Left lung (tissue), 10 donors: ENCODE measurements around the gene ZDHHC12. TPM values are rescaled to one million over a fixed set of nuclear protein-coding genes. Genes with fewer than 3 reads are reported as not detected.
"Not testable (repeated sequence)": the region's sequence is repeated elsewhere in the genome, so short reads cannot be mapped to it uniquely, and the experiment has no call there.

ENCODE experiments used
- ATAC-seq: fragments of 200-7000 bp; cut with Tn5 transposase; one replicate; pipeline ENCODE4 v1.9.1; 2020; ENCODE audit warnings: moderate library complexity
- DNase-seq, 4 donors: peaks; one replicate each; pipeline ENCODE4 v3.0.0-alpha.2; 2013 to 2020
- H3K27ac ChIP-seq, 2 donors: fragments of 200-600 bp; sonication (generic) in 1 of 2; one replicate each; pipeline versions ENCODE4 v1.5.0 to v1.8.0; 2020 to 2021
- H3K27me3 ChIP-seq, 2 donors: fragments of 200-600 bp; sonication (generic) in 1 of 2; one replicate each; pipeline versions ENCODE4 v1.5.0 to v1.8.0; 2020 to 2021
- H3K36me3 ChIP-seq, 2 donors: fragments of 200-600 bp; sonication (generic) in 1 of 2; one replicate each; pipeline versions ENCODE4 v1.5.0 to v1.8.0; 2020 to 2021
- H3K4me1 ChIP-seq, 2 donors: fragments of 200-600 bp; one replicate each; pipeline ENCODE4 v1.8.0; 2021
- H3K4me3 ChIP-seq, 2 donors: fragments of 200-600 bp; sonication (generic) in 1 of 2; one replicate each; pipeline versions ENCODE4 v1.5.0 to v1.8.0; 2020 to 2021; ENCODE audit warnings: mild to moderate bottlenecking in 1 of 2
- H3K9me3 ChIP-seq, 2 donors: fragments of 200-600 bp; sonication (generic) in 1 of 2; one replicate each; pipeline versions ENCODE4 v1.5.0 to v1.8.0; 2020 to 2021
- CTCF ChIP-seq, 2 donors: fragments of 200-600 bp; sonication (generic) in 1 of 2; IDR thresholded peaks; one replicate each; pipeline versions ENCODE4 v1.5.0 to v1.8.0; 2021; ENCODE audit warnings: antibody characterized with exemption in 2 of 2
- intact Hi-C, 2 donors: fragments of 100-400 bp; cut with DNase I; formaldehyde crosslinking; loops; one replicate each; pipeline versions ENCODE4 v1.11.2 to v1.14.2; 2022
- polyA plus RNA-seq, 6 donors: library from polyadenylated mRNA; unstranded; fragments of 120-200 nt; gene quantifications; one replicate each; pipeline ENCODE4 v1.2.1, GENCODE V29; 2013; ENCODE audit not compliant: insufficient read length in 6 of 6
- total RNA-seq, 2 donors: library from RNA; stranded (reverse); fragmentation: NEBNext Ultra II Directional; extraction: Animal tissue kit (Norgen Biotek cat#: 25700); gene quantifications; one replicate each; pipeline ENCODE4 v1.2.1, GENCODE V29; 2021
- donor health status: DM: no; HTN: yes; CAD: no.
- donor health status: DM: no; HTN: no; CAD: no.

Gene ZDHHC12
- total and polyA plus RNA-seq, 8 donors = 10.8 to 48.9 (median 12.0) TPM

GRCh38 chr9:128696923-128697707 lies 26.8 kb downstream of the ZDHHC12 start:
- TF ChIP-seq CTCF (IDR thresholded peaks at IDR 0.05) = no peak
- Histone ChIP-seq H3K27me3 (no peaks in the 10 kb centered on the region), H3K9me3 (no peaks in the 10 kb centered on the region), H3K4me1 (peaks cover 0 to 15% of the 10 kb centered on the region in 2 donors), H3K36me3 (peaks cover 8 to 44% of the 10 kb centered on the region in 2 donors), H3K4me3 (no peak overlapping the region), H3K27ac (no peak overlapping the region)
- DNase-seq (peak in 1 of 4 donors; percentile 6), ATAC-seq (no peak)
- intact Hi-C loops = no loop called here

GRCh38 chr9:128694344-128694743 lies 29.6 kb downstream of the ZDHHC12 start:
- Histone ChIP-seq H3K9me3 (no peaks in the 10 kb centered on the region), H3K36me3 (peaks cover 8 to 53% of the 10 kb centered on the region in 2 donors), H3K27me3 (no peaks in the 10 kb centered on the region), H3K27ac (no peak overlapping the region), H3K4me1 (peaks cover 11 to 21% of the 10 kb centered on the region in 2 donors), H3K4me3 (no peak overlapping the region)
- no peak for ATAC-seq
- intact Hi-C loops = no loop called here
- no peak for TF ChIP-seq CTCF (IDR thresholded peaks at IDR 0.05)
- peak in 1 of 4 donors; percentile 2 for DNase-seq

GRCh38 chr9:128693738-128694137 lies 30.2 kb downstream of the ZDHHC12 start:
- peaks cover 8 to 53% of the 10 kb centered on the region in 2 donors for H3K36me3 ChIP-seq

GRCh38 chr9:128690684-128691034 lies 33.3 kb downstream of the ZDHHC12 start:
- intact Hi-C loops = no loop called here
- H3K9me3 ChIP-seq = no peaks in the 10 kb centered on the region
- ATAC-seq (no peak), DNase-seq (no peak)
- no peaks in the 10 kb centered on the region for H3K27me3 ChIP-seq
- peaks cover 14 to 51% of the 10 kb centered on the region in 2 donors for H3K4me1 ChIP-seq
- peak overlapping the region in 1 of 2 donors; percentile 37 for H3K27ac ChIP-seq
- peaks cover 8 to 41% of the 10 kb centered on the region in 2 donors for H3K36me3 ChIP-seq
- TF ChIP-seq CTCF (IDR thresholded peaks at IDR 0.05) = no peak
- peak overlapping the region; percentile 68 to 90 for H3K4me3 ChIP-seq

More at GRCh38 chr9:128693738-128694137, 30.2 kb downstream of the ZDHHC12 start:
- H3K27me3 ChIP-seq, intact Hi-C loops, H3K27ac ChIP-seq, H3K4me3 ChIP-seq, DNase-seq, H3K9me3 ChIP-seq, ATAC-seq: not testable (repeated sequence)
- peaks cover 11 to 21% of the 10 kb centered on the region in 2 donors for H3K4me1 ChIP-seq

GRCh38 chr9:128689820-128690683 lies 33.9 kb downstream of the ZDHHC12 start:
- H3K9me3 ChIP-seq = no peaks in the 10 kb centered on the region
- H3K4me1 ChIP-seq = peaks cover 20 to 57% of the 10 kb centered on the region in 2 donors
- H3K36me3 ChIP-seq = peaks cover 8 to 37% of the 10 kb centered on the region in 2 donors
- peak in 3 of 4 donors; percentile 26 to 83 (median 68) for DNase-seq
- intact Hi-C loops = no loop called here
- H3K4me3 ChIP-seq = peak overlapping the region; percentile 68 to 90
- peak overlapping the region; percentile 37 to 48 for H3K27ac ChIP-seq
- ATAC-seq = no peak
- no peak for TF ChIP-seq CTCF (IDR thresholded peaks at IDR 0.05)
- H3K27me3 ChIP-seq = no peaks in the 10 kb centered on the region
